ENCODE measurements around the gene PDE2A. TPM values are rescaled to one million over a fixed set of nuclear protein-coding genes. Genes with fewer than 3 reads are reported as not detected.

PDE2A gene
- total RNA-seq, 1 experiment from 2014 or later = 3.7 TPM

- TF ChIP-seq AFF4 (CRISPR knock-in tag; IDR thresholded peaks at IDR 0.05; ENCODE audit: borderline replicate concordance) (no peak), SMAD4 (CRISPR knock-in tag; IDR thresholded peaks at IDR 0.05) (no peak), SOX15 (CRISPR knock-in tag; IDR thresholded peaks at IDR 0.05) (no peak), ZNF423 (CRISPR knock-in tag; IDR thresholded peaks at IDR 0.05) (no peak), TEAD4 (CRISPR knock-in tag; IDR thresholded peaks at IDR 0.05) (no peak), CBFB (CRISPR knock-in tag; IDR thresholded peaks at IDR 0.05; ENCODE audit: low read depth) (no peak), ZMAT4 (CRISPR knock-in tag; IDR thresholded peaks at IDR 0.05) (no peak), MLX (CRISPR knock-in tag; IDR thresholded peaks at IDR 0.05) (no peak)
These were observed 21.1 kb upstream of the PDE2A start (continued) for GRCh38 chr11:72695354-72695753.

GRCh38 chr11:72693271-72693968 is 19.2 kb upstream of the PDE2A start:
- TF ChIP-seq GTF2I (CRISPR knock-in tag; conservative IDR thresholded peaks at IDR 0.05) = no peak
- no peak for TF ChIP-seq TP53 (CRISPR knock-in tag; IDR thresholded peaks at IDR 0.05)
- Mint-ChIP-seq H3K4me3 (no peak overlapping the region), H3K27ac (no peak overlapping the region), H3K36me3 (peaks cover 23% of the 10 kb centered on the region), H3K9me3 (no peaks in the 10 kb centered on the region), H3K27me3 (ENCODE audit: low read depth) (no peaks in the 10 kb centered on the region), H3K4me1 (no peaks in the 10 kb centered on the region)
- ATAC-seq (peak; percentile 27), DNase-seq (ENCODE audit: low spot score) (no peak)
- CTCF ChIA-PET = interaction anchor here (1.4 kb wide), 1 partner anchor 10 kb away, joined by 3 read pairs; no protein-coding TSS in a partner anchor
- POLR2A ChIA-PET = no interaction called here

- Mint-ChIP-seq H3K4me1 (no peaks in the 10 kb centered on the region), H3K27ac (no peak overlapping the region), H3K4me3 (no peak overlapping the region), H3K36me3 (peaks cover 23% of the 10 kb centered on the region), H3K27me3 (ENCODE audit: low read depth) (no peaks in the 10 kb centered on the region), H3K9me3 (no peaks in the 10 kb centered on the region)
- DNase-seq (ENCODE audit: low spot score) = no peak
- POLR2A ChIA-PET = no interaction called here
- no peak for ATAC-seq
- CTCF ChIA-PET = interaction anchor here (1.3 to 1.4 kb wide), 2 partner anchors 9 kb away, joined by 3 to 5 read pairs; no protein-coding TSS in a partner anchor
- TF ChIP-seq FOXJ3 (CRISPR knock-in tag; IDR thresholded peaks at IDR 0.05; ENCODE audit: borderline replicate concordance) = no peak
- no peak for TF ChIP-seq TCF7 (CRISPR knock-in tag; IDR thresholded peaks at IDR 0.05; ENCODE audit: low read depth)
- TF ChIP-seq CDX4 (CRISPR knock-in tag; IDR thresholded peaks at IDR 0.05; ENCODE audit: borderline replicate concordance) = no peak
- TF ChIP-seq USF2 (CRISPR knock-in tag; IDR thresholded peaks at IDR 0.05) = no peak
- no peak for TF ChIP-seq ZMAT4 (CRISPR knock-in tag; IDR thresholded peaks at IDR 0.05)
- TF ChIP-seq E2F1 (CRISPR knock-in tag; IDR thresholded peaks at IDR 0.05) = no peak
- no peak for TF ChIP-seq MLX (CRISPR knock-in tag; IDR thresholded peaks at IDR 0.05)
- no peak for TF ChIP-seq JUN (CRISPR knock-in tag; IDR thresholded peaks at IDR 0.05)
- no peak for TF ChIP-seq PRDM15 (CRISPR knock-in tag; IDR thresholded peaks at IDR 0.05)
These were observed 18.4 kb upstream of the PDE2A start for GRCh38 chr11:72692498-72693237.

Data from WTC11 (cell line).